ENCODE results near the gene ERMP1. TPM values are rescaled to one million over a fixed set of nuclear protein-coding genes. Genes with fewer than 3 reads are reported as not detected.

ERMP1 gene
- polyA plus RNA-seq, 3 donors: 2.5 to 3.7 (median 3.6) TPM

GRCh38 chr9:5873439-5873838 is 40.5 kb upstream of the ERMP1 start:
- H3K79me2 ChIP-seq (ENCODE audit: insufficient read depth, low read length): no peaks in the 10 kb centered on the region
- Mint-ChIP-seq H3K4me3 (no peak overlapping the region), H3K27me3 (ENCODE audit: low read depth in 3 of 3) (peaks cover 0 to 4% (median 0%) of the 10 kb centered on the region in 3 donors), H3K9me3 (peaks cover 0 to 3% (median 0%) of the 10 kb centered on the region in 7 donors), H3K4me1 (no peaks in the 10 kb centered on the region), H3K36me3 (no peaks in the 10 kb centered on the region), H3K27ac (no peak overlapping the region)
- no peak overlapping the region for H3K9ac ChIP-seq (ENCODE audit: insufficient read depth, low read length, poor library complexity, severe bottlenecking)
- no peak for DNase-seq
- H3K4me3 ChIP-seq (replicated peaks in 1 of 3; ENCODE audit: low read depth in 2 of 3, low read length in 3 of 3): no peak overlapping the region
- H4K20me1 ChIP-seq (ENCODE audit: insufficient read depth, low read length): no peaks in the 10 kb centered on the region
- no peak overlapping the region for H2AFZ ChIP-seq (ENCODE audit: insufficient read depth, low read depth, low read length, poor library complexity, severe bottlenecking)
- no peak overlapping the region for H3K27ac ChIP-seq (ENCODE audit: low read depth in 1 of 2, low read length in 2 of 2)
- intact Hi-C loops (cut with micrococcal nuclease): no loop called here
- WGBS (ENCODE audit: insufficient coverage): 96% methylated on average over 4 of the region's 5 CpGs
- H3K36me3 ChIP-seq (replicated peaks in 1 of 2; ENCODE audit: control insufficient read depth in 1 of 2, insufficient read depth in 2 of 2, low read length in 2 of 2): no peaks in the 10 kb centered on the region
- H3K4me2 ChIP-seq (replicated peaks; ENCODE audit: extremely low read depth, low read length, poor library complexity, severe bottlenecking): no peak overlapping the region
- H3K4me1 ChIP-seq (ENCODE audit: control insufficient read depth in 1 of 2, insufficient read depth in 2 of 2, low read length in 2 of 2): no peaks in the 10 kb centered on the region
- TF ChIP-seq, protein P1, sequence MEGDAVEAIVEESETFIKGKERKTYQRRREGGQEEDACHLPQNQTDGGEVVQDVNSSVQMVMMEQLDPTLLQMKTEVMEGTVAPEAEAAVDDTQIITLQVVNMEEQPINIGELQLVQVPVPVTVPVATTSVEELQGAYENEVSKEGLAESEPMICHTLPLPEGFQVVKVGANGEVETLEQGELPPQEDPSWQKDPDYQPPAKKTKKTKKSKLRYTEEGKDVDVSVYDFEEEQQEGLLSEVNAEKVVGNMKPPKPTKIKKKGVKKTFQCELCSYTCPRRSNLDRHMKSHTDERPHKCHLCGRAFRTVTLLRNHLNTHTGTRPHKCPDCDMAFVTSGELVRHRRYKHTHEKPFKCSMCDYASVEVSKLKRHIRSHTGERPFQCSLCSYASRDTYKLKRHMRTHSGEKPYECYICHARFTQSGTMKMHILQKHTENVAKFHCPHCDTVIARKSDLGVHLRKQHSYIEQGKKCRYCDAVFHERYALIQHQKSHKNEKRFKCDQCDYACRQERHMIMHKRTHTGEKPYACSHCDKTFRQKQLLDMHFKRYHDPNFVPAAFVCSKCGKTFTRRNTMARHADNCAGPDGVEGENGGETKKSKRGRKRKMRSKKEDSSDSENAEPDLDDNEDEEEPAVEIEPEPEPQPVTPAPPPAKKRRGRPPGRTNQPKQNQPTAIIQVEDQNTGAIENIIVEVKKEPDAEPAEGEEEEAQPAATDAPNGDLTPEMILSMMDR (IDR thresholded peaks at IDR 0.05): no peak
- H3K9me3 ChIP-seq (replicated peaks in 1 of 2; ENCODE audit: control insufficient read depth in 1 of 2, insufficient read depth in 1 of 2, low read length in 2 of 2): no peaks in the 10 kb centered on the region
- no peaks in the 10 kb centered on the region for H3K27me3 ChIP-seq (ENCODE audit: control insufficient read depth in 2 of 2, insufficient read depth in 2 of 2, low read length in 2 of 2)

GRCh38 chr9:5872511-5872910 is 39.6 kb upstream of the ERMP1 start:
- intact Hi-C loops (cut with micrococcal nuclease): no loop called here
- no peak overlapping the region for H2AFZ ChIP-seq (ENCODE audit: insufficient read depth, low read depth, low read length, poor library complexity, severe bottlenecking)
- no peak for DNase-seq
- no peaks in the 10 kb centered on the region for H4K20me1 ChIP-seq (ENCODE audit: insufficient read depth, low read length)
- no peaks in the 10 kb centered on the region for H3K36me3 ChIP-seq (replicated peaks in 1 of 2; ENCODE audit: control insufficient read depth in 1 of 2, insufficient read depth in 2 of 2, low read length in 2 of 2)
- no peak overlapping the region for H3K4me3 ChIP-seq (replicated peaks in 1 of 3; ENCODE audit: low read depth in 2 of 3, low read length in 3 of 3)
- no peaks in the 10 kb centered on the region for H3K27me3 ChIP-seq (ENCODE audit: control insufficient read depth in 2 of 2, insufficient read depth in 2 of 2, low read length in 2 of 2)
- Mint-ChIP-seq H3K36me3 (peaks cover 0 to 1% of the 10 kb centered on the region in 2 donors), H3K27ac (no peak overlapping the region), H3K27me3 (ENCODE audit: low read depth in 3 of 3) (peaks cover 0 to 4% (median 0%) of the 10 kb centered on the region in 3 donors), H3K4me1 (no peaks in the 10 kb centered on the region), H3K4me3 (no peak overlapping the region), H3K9me3 (peaks cover 0 to 4% (median 0%) of the 10 kb centered on the region in 7 donors)
- no peak overlapping the region for H3K4me2 ChIP-seq (replicated peaks; ENCODE audit: extremely low read depth, low read length, poor library complexity, severe bottlenecking)
- no peak overlapping the region for H3K27ac ChIP-seq (ENCODE audit: low read depth in 1 of 2, low read length in 2 of 2)
- H3K9ac ChIP-seq (ENCODE audit: insufficient read depth, low read length, poor library complexity, severe bottlenecking): no peak overlapping the region
- 61% methylated on average over 3 of the region's 4 CpGs for WGBS (ENCODE audit: insufficient coverage)
- H3K79me2 ChIP-seq (ENCODE audit: insufficient read depth, low read length): no peaks in the 10 kb centered on the region
- H3K4me1 ChIP-seq (ENCODE audit: control insufficient read depth in 1 of 2, insufficient read depth in 2 of 2, low read length in 2 of 2): no peaks in the 10 kb centered on the region
- TF ChIP-seq, protein P1 (IDR thresholded peaks at IDR 0.05): no peak
- H3K9me3 ChIP-seq (replicated peaks in 1 of 2; ENCODE audit: control insufficient read depth in 1 of 2, insufficient read depth in 1 of 2, low read length in 2 of 2): no peaks in the 10 kb centered on the region

All from CD14-positive monocyte (primary cell).